ENCODE results near the gene RAG2. TPM values are rescaled to one million over a fixed set of nuclear protein-coding genes. Genes with fewer than 3 reads are reported as not detected.

Gene RAG2
- not detected for total RNA-seq

- H3K27me3 Mint-ChIP-seq (ENCODE audit: low read depth), result peaks cover 18% of the 10 kb centered on the region
- no peak within 1 kb of the TSS for H3K27ac Mint-ChIP-seq
- no peak for DNase-seq
- H3K9me3 Mint-ChIP-seq, result no peaks in the 10 kb centered on the region
- intact Hi-C loops (cut with micrococcal nuclease), result no loop called here
- H3K4me1 Mint-ChIP-seq (ENCODE audit: low read depth), result peaks cover 9% of the 10 kb centered on the region
- CTCF ChIA-PET, result no interaction called here
- H3K36me3 Mint-ChIP-seq (ENCODE audit: low read depth), result no peaks in the 10 kb centered on the region
- H3K4me3 Mint-ChIP-seq, result no peak within 1 kb of the TSS
These were observed at the start of gene RAG2 for GRCh38 chr11:36598051-36598450. TSS of gene RAG2 (minus strand) at chr11:36598236. CDS start at chr11:36594168, 4,068 bp downstream.

GRCh38 chr11:36638556-36638955 is 40.5 kb upstream of the RAG2 start:
- Mint-ChIP-seq H3K27me3 (ENCODE audit: low read depth) (no peaks in the 10 kb centered on the region), H3K9me3 (no peaks in the 10 kb centered on the region), H3K4me3 (no peak overlapping the region), H3K4me1 (ENCODE audit: low read depth) (no peaks in the 10 kb centered on the region), H3K36me3 (ENCODE audit: low read depth) (peaks cover 2% of the 10 kb centered on the region), H3K27ac (no peak overlapping the region)
- intact Hi-C loops (cut with micrococcal nuclease), result no loop called here
- CTCF ChIA-PET, result no interaction called here
- DNase-seq, result no peak

GRCh38 chr11:36635066-36635862 is 37.2 kb upstream of the RAG2 start:
- Mint-ChIP-seq H3K4me1 (ENCODE audit: low read depth) (peaks cover 4% of the 10 kb centered on the region), H3K27ac (no peak overlapping the region), H3K36me3 (ENCODE audit: low read depth) (peaks cover 2% of the 10 kb centered on the region), H3K4me3 (no peak overlapping the region), H3K9me3 (no peaks in the 10 kb centered on the region), H3K27me3 (ENCODE audit: low read depth) (peaks cover 4% of the 10 kb centered on the region)
- CTCF ChIA-PET, result no interaction called here
- intact Hi-C loops (cut with micrococcal nuclease), result no loop called here
- no peak for DNase-seq

DNA sequence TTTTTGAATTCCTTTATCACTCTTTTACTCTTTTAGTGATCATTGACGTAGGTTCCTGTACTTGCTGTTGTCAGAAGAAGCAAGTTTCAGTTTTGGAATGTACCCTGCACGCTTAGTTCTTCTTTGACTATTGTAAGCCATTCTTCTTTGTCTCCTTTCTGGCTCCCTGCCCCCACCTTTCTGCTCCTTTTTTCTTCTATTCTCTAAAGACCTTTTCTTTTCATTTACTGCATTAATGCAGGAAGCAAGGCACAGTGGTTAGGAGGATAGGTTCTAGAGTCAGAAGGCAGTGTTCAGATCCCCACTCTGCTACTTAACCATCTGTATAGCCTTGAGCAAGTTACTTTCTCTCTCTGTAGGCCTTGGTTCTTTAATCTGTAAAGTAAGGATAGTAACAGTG is 33.7 kb upstream of the RAG2 start:
- Mint-ChIP-seq H3K27me3 (ENCODE audit: low read depth) (peaks cover 4% of the 10 kb centered on the region), H3K36me3 (ENCODE audit: low read depth) (peaks cover 2% of the 10 kb centered on the region), H3K27ac (peak overlapping the region; percentile 4), H3K4me1 (ENCODE audit: low read depth) (peaks cover 4% of the 10 kb centered on the region), H3K9me3 (no peaks in the 10 kb centered on the region), H3K4me3 (no peak overlapping the region)
- intact Hi-C loops (cut with micrococcal nuclease), result no loop called here
- CTCF ChIA-PET, result no interaction called here
- DNase-seq, result peak; percentile 13

GRCh38 chr11:36628765-36629244 is 30.8 kb upstream of the RAG2 start:
- H3K4me3 Mint-ChIP-seq, result no peak overlapping the region
- CTCF ChIA-PET, result no interaction called here
- DNase-seq, result no peak
- no peaks in the 10 kb centered on the region for H3K9me3 Mint-ChIP-seq
- peaks cover 4% of the 10 kb centered on the region for H3K4me1 Mint-ChIP-seq (ENCODE audit: low read depth)
- intact Hi-C loops (cut with micrococcal nuclease), result no loop called here
- no peak overlapping the region for H3K27ac Mint-ChIP-seq
- no peaks in the 10 kb centered on the region for H3K36me3 Mint-ChIP-seq (ENCODE audit: low read depth)
- peaks cover 4% of the 10 kb centered on the region for H3K27me3 Mint-ChIP-seq (ENCODE audit: low read depth)

DNA sequence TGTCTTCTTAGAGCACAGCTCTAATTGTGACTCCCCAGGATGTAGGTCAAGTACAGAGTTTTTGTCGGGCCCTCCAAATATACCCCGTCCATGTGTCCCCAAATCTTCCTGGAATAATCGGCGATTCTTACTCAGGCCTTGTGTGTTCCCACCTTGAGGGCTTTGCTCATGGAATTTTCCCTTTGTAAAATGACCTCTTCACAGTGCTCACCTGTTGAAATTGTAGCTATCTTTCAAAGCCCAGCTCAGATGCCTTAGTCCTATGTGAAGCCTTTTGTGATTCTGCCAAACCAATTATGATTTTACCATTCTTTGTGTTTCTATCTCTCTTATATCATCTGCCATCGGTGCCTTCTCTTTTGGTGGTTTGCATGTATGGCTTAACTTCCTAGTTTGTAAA is 30.1 kb upstream of the RAG2 start:
- CTCF ChIA-PET, result no interaction called here
- no peak for DNase-seq
- H3K36me3 Mint-ChIP-seq (ENCODE audit: low read depth), result no peaks in the 10 kb centered on the region
- H3K4me1 Mint-ChIP-seq (ENCODE audit: low read depth), result peaks cover 4% of the 10 kb centered on the region
- intact Hi-C loops (cut with micrococcal nuclease), result no loop called here
- no peak overlapping the region for H3K4me3 Mint-ChIP-seq
- H3K27me3 Mint-ChIP-seq (ENCODE audit: low read depth), result peaks cover 4% of the 10 kb centered on the region
- no peak overlapping the region for H3K27ac Mint-ChIP-seq
- no peaks in the 10 kb centered on the region for H3K9me3 Mint-ChIP-seq

DNA sequence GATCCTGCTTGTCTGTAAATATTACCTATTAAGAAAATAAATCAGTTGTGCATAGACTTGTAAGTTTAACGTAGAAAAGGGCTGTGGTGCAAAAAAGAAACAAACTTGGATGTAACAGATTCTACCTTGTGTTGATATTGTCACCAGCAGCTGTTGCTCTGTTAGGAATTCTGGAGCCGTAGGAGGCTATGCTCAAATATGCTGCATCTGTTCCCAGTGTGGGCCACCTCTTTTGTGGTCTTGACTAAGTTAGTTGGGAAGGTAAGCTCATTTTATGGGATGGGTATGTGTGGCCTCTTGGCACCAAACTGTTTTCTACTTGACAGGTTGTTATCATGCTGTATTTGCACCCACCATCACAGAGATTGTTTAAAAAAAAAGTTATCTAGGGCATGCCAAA is 29.4 kb upstream of the RAG2 start:
- H3K4me3 Mint-ChIP-seq, result no peak overlapping the region
- H3K27ac Mint-ChIP-seq, result no peak overlapping the region
- H3K4me1 Mint-ChIP-seq (ENCODE audit: low read depth), result peaks cover 4% of the 10 kb centered on the region
- no peaks in the 10 kb centered on the region for H3K9me3 Mint-ChIP-seq
- no peak for DNase-seq
- no peaks in the 10 kb centered on the region for H3K36me3 Mint-ChIP-seq (ENCODE audit: low read depth)
- intact Hi-C loops (cut with micrococcal nuclease), result no loop called here
- H3K27me3 Mint-ChIP-seq (ENCODE audit: low read depth), result peaks cover 4% of the 10 kb centered on the region
- CTCF ChIA-PET, result no interaction called here

GRCh38 chr11:36627006-36627405 is 29.0 kb upstream of the RAG2 start:
- H3K4me1 Mint-ChIP-seq (ENCODE audit: low read depth), result peaks cover 4% of the 10 kb centered on the region
- no peak overlapping the region for H3K27ac Mint-ChIP-seq
- intact Hi-C loops (cut with micrococcal nuclease), result no loop called here
- H3K27me3 Mint-ChIP-seq (ENCODE audit: low read depth), result peaks cover 4% of the 10 kb centered on the region
- no peak for DNase-seq
- no peak overlapping the region for H3K4me3 Mint-ChIP-seq
- no peaks in the 10 kb centered on the region for H3K9me3 Mint-ChIP-seq
- no peaks in the 10 kb centered on the region for H3K36me3 Mint-ChIP-seq (ENCODE audit: low read depth)
- CTCF ChIA-PET, result no interaction called here

- H3K4me1 Mint-ChIP-seq (ENCODE audit: low read depth), result peaks cover 3% of the 10 kb centered on the region
- H3K36me3 Mint-ChIP-seq (ENCODE audit: low read depth), result no peaks in the 10 kb centered on the region
- CTCF ChIA-PET, result interaction anchor here (0.9 kb wide), 1 partner anchor 124 kb away, joined by 3 read pairs; no protein-coding TSS in a partner anchor
- no peaks in the 10 kb centered on the region for H3K9me3 Mint-ChIP-seq
- intact Hi-C loops (cut with micrococcal nuclease), result loop anchor here (2.0 kb wide), 1 partner anchor 113 kb away; the partner anchor contains the start of gene TRAF6
- DNase-seq, result no peak
- H3K27ac Mint-ChIP-seq, result no peak overlapping the region
- peaks cover 2% of the 10 kb centered on the region for H3K27me3 Mint-ChIP-seq (ENCODE audit: low read depth)
- H3K4me3 Mint-ChIP-seq, result no peak overlapping the region
These were observed 25.5 kb upstream of the RAG2 start for GRCh38 chr11:36623494-36623893.

DNA sequence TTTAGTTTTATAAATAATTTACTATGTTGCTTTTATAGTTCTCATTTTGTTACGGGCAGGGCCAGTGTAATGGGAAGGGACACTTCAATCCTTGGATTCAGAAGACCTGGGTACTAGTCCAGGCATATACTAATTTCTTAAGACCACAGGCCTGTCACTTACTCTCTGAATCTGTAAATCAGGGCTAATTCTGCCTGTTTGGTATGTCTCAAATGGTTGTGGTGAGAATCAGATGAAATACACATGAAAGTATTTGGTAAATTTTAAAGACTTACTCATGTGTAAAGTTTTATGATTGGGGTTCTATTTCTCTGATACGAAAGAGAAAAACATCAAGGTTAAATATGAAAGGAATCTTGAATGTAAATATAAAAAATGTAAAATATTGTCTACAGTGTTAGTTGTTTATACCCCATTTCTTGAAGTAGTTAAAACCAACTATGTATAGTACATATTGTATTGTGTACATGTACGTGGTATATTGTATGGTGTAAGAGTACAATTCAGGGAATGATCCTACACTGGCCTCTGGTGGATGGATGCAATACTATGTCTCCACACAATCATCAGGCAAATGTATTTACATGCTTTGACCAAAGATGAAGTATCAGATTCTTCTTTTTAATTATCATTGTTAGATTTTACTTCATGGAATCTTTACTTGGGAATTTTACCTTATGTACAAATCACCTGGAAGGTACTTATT is 24.5 kb upstream of the RAG2 start:
- CTCF ChIA-PET, result interaction anchor here (0.9 kb wide), 1 partner anchor 125 kb away, joined by 3 read pairs; no protein-coding TSS in a partner anchor
- Mint-ChIP-seq H3K27me3 (ENCODE audit: low read depth) (peaks cover 5% of the 10 kb centered on the region), H3K36me3 (ENCODE audit: low read depth) (no peaks in the 10 kb centered on the region), H3K27ac (no peak overlapping the region), H3K4me1 (ENCODE audit: low read depth) (peaks cover 3% of the 10 kb centered on the region), H3K9me3 (no peaks in the 10 kb centered on the region), H3K4me3 (no peak overlapping the region)
- peak; percentile 20 for DNase-seq
- intact Hi-C loops (cut with micrococcal nuclease), result loop anchor here (1.0 to 2.0 kb wide), 2 partner anchors 58 to 112 kb away; partner anchors contain the start of gene TRAF6

DNA sequence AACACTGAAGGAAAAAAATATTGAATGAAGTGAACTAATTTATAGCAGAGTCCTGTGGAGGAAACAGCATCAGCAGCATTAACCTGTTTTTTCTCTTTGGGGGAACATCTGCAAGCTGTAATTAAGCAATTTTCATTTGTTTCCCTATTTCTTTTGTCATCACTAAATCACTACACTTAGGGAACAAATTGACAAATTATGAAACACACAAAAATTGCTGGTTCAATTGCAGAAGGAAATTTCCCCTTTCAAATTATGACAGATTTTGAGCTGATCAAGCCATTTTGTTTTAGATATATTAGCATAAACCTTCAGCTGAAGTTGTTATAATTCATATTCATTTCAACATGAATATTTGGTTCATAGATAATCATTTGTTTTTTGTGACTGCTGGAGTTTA is 22.2 kb upstream of the RAG2 start:
- no peak for DNase-seq
- Mint-ChIP-seq H3K27ac (no peak overlapping the region), H3K36me3 (ENCODE audit: low read depth) (no peaks in the 10 kb centered on the region), H3K27me3 (ENCODE audit: low read depth) (peaks cover 5% of the 10 kb centered on the region), H3K4me3 (no peak overlapping the region), H3K9me3 (no peaks in the 10 kb centered on the region), H3K4me1 (ENCODE audit: low read depth) (peaks cover 3% of the 10 kb centered on the region)
- intact Hi-C loops (cut with micrococcal nuclease), result no loop called here
- CTCF ChIA-PET, result no interaction called here

- Mint-ChIP-seq H3K27me3 (ENCODE audit: low read depth) (peaks cover 5% of the 10 kb centered on the region), H3K27ac (no peak overlapping the region), H3K36me3 (ENCODE audit: low read depth) (no peaks in the 10 kb centered on the region), H3K4me3 (no peak overlapping the region), H3K4me1 (ENCODE audit: low read depth) (peaks cover 3% of the 10 kb centered on the region), H3K9me3 (no peaks in the 10 kb centered on the region)
- CTCF ChIA-PET, result no interaction called here
- intact Hi-C loops (cut with micrococcal nuclease), result no loop called here
- no peak for DNase-seq
These were observed 21.5 kb upstream of the RAG2 start for GRCh38 chr11:36619502-36619901.
